Heart left ventricle (tissue), 13 donors: ENCODE measurements around the gene PRRT2.

Source experiments
- CTCF ChIP-seq, 12 donors: fragments of 200-600 bp; sonication (generic) in 4 of 12; IDR thresholded peaks; one replicate each; pipeline versions ENCODE4 v1.5.0 to v1.8.0; 2018 to 2022; ENCODE audit warnings: antibody characterized with exemption in 12 of 12, mild to moderate bottlenecking in 5 of 12
- POLR2A ChIP-seq, 2 donors: fragments of 450-650 bp; IDR thresholded peaks; one replicate each; pipeline ENCODE4 v1.6.1; 2017; ENCODE audit warnings: antibody characterized with exemption in 2 of 2, mild to moderate bottlenecking in 2 of 2, moderate library complexity in 2 of 2
- donor health status: ischemic (EF 13 %, LVEDD 7.1; RV severe dilation, severe dysfunction).
- donor health status: DM: no; HTN: yes; CAD: no.
- donor health status: DM: no; HTN: no; CAD: no.
- donor health status: ischemic (EF 25% LVEDD 6.9; RV normal size, moderate dysfunction).
- donor health status: ischemic (EF 25% LVEDD 5.7; RV mildly dilated, moderate dysfunction).
- donor health status: ischemic (EF 35%, LVEDD 5.7; RV mildly dilated, moderate dysfunction).
- donor health status: nonischemic (EF 11% LVEDD 7.7; RV severe dilation, severe dysfunction).
- donor health status: DM: yes; HTN: yes; CAD: no.
- donor health status: PGD.
- donor health status: ischemic (EF 29% LVEDD 5.4; RV normal size, mild dysfunction).
- donor health status: nonischemic (EF 23%, LVEDD 6.1; RV moderate dilation, normal function).

- TF ChIP-seq POLR2A (IDR thresholded peaks at IDR 0.05): no peak
- no peak for TF ChIP-seq CTCF (IDR thresholded peaks at IDR 0.05)
These were observed 46.6 kb upstream of the PRRT2 start for GRCh38 chr16:29765167-29766032.
